BLaER1 (cell line): ENCODE results near the gene UROS.

ENCODE experiments used
- H3K27ac ChIP-seq: shearing (Covaris generic); formaldehyde crosslinking; 2 replicates; pipeline ENCODE4 v1.8.1; 2022
- H3K27me3 ChIP-seq: shearing (Covaris generic); formaldehyde crosslinking; 2 replicates; pipeline ENCODE4 v1.8.1; 2022
- H3K36me3 ChIP-seq: shearing (Covaris generic); formaldehyde crosslinking; 2 replicates; pipeline ENCODE4 v1.8.1; 2022
- H3K4me1 ChIP-seq: shearing (Covaris generic); formaldehyde crosslinking; 2 replicates; pipeline ENCODE4 v1.8.1; 2022
- H3K4me2 ChIP-seq: shearing (Covaris generic); formaldehyde crosslinking; 2 replicates; pipeline ENCODE4 v1.8.1; 2022
- H3K4me3 ChIP-seq: shearing (Covaris generic); formaldehyde crosslinking; 2 replicates; pipeline ENCODE4 v1.8.1; 2022
- H3K9ac ChIP-seq: shearing (Covaris generic); formaldehyde crosslinking; 2 replicates; pipeline ENCODE4 v1.8.1; 2022
- H3K9me3 ChIP-seq: shearing (Covaris generic); formaldehyde crosslinking; 2 replicates; pipeline ENCODE4 v1.8.1; 2022
- H4K20me1 ChIP-seq: shearing (Covaris generic); formaldehyde crosslinking; 2 replicates; pipeline ENCODE4 v1.8.1; 2022
- Cebpa-rat ChIP-seq: shearing (Covaris generic); IDR thresholded peaks from 2 replicates; pipeline ENCODE4 v1.8.1; 2022

The UROS gene

DNA sequence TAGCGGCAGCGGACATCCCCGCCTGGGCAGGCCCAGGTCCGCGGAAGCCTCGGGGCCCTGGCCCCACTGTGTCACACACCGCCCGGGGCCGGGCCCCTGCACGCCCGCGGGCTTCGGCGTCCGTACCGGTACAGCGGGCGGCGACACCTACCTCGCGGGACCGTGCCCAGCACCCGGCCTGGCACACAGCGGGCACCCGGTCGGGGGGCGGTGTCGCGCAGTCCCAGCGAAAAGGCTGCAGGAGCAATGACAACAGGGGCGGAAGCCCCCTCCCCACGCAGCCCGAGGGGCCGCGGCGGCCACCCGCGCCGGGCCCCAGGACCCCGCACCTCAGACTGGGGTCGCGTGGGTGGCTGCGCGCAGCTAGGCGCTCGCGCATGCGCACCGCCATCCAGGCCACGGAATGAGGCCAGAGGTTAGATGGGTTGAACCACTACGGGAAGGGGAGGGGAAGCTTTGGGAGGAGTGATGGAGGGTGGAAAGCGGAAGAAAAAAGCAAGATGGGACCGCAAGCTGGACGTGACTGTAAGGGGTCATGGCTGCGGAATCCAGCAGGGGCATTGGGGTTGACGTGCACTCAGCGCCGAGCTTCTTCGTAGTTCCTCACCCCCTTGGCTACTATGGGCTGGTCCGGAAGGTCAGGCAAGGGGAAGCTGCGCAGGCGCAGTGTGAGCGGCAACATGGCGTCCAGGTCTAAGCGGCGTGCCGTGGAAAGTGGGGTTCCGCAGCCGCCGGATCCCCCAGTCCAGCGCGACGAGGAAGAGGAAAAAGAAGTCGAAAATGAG, at the start of gene UROS, which contains the start of gene BCCIP:
Gene UROS, minus strand, starts transcription at position 381 of the 785 bp plus-strand sequence. CDS start 6,759 bp downstream, outside the sequence.
Gene BCCIP, plus strand, starts transcription at position 669 of the 785 bp plus-strand sequence. Its CDS starts 12 bp downstream, at position 681.
- Histone ChIP-seq H3K9ac (peak within 1 kb of the TSS; percentile 97), H3K36me3 (peaks cover 31% of the 10 kb centered on the region), H3K4me1 (peaks cover 37% of the 10 kb centered on the region), H3K27ac (peak within 1 kb of the TSS; percentile 98), H4K20me1 (peaks cover 41% of the 10 kb centered on the region), H3K4me2 (peak within 1 kb of the TSS; percentile 86), H3K4me3 (peak within 1 kb of the TSS; percentile 95), H3K9me3 (no peaks in the 10 kb centered on the region), H3K27me3 (no peaks in the 10 kb centered on the region)
- no peak for TF ChIP-seq Cebpa-rat

DNA sequence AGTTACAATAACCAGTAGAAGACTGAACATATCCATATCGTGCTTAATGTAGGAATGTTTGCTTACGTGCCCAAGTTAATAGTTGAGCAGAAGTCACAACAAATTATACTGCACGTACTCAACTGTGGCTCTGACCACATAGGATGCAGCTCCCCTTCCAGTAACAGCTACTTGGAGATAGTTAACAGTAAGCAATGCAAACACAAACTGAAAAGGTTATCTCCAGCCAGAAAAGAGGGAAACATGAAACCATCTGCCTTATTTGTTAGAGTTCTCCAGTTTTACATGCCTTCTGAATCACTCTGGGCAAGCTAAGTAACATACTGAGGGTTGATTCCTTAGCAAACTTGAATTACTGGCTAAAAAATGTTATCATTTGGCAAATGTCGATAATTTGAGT, 48.3 kb upstream of the UROS start:
- Histone ChIP-seq H4K20me1 (0 out of 2 replicates have a peak, but pooled peaks cover 7% of the 10 kb centered on the region), H3K36me3 (peaks cover 28% of the 10 kb centered on the region), H3K9me3 (peaks cover 17% of the 10 kb centered on the region), H3K27ac (no peak overlapping the region), H3K4me2 (no peak overlapping the region), H3K27me3 (no peaks in the 10 kb centered on the region), H3K4me1 (peaks cover 2% of the 10 kb centered on the region; the same call in 1 of the 2 replicates), H3K4me3 (no peak overlapping the region), H3K9ac (no peak overlapping the region)
- no peak for TF ChIP-seq Cebpa-rat

GRCh38 chr10:125868372-125868975, 45.4 kb upstream of the UROS start:
- TF ChIP-seq Cebpa-rat: no peak
- H3K27ac ChIP-seq: no peak overlapping the region
- H3K36me3 ChIP-seq: peaks cover 25% of the 10 kb centered on the region
- H3K9me3 ChIP-seq: no peaks in the 10 kb centered on the region
- no peak overlapping the region for H3K4me2 ChIP-seq
- H3K9ac ChIP-seq: no peak overlapping the region
- H3K27me3 ChIP-seq: no peaks in the 10 kb centered on the region
- H3K4me1 ChIP-seq: peaks cover 27% of the 10 kb centered on the region
- H4K20me1 ChIP-seq: 0 out of 2 replicates have a peak, but pooled peaks cover 7% of the 10 kb centered on the region
- H3K4me3 ChIP-seq: no peak overlapping the region

DNA sequence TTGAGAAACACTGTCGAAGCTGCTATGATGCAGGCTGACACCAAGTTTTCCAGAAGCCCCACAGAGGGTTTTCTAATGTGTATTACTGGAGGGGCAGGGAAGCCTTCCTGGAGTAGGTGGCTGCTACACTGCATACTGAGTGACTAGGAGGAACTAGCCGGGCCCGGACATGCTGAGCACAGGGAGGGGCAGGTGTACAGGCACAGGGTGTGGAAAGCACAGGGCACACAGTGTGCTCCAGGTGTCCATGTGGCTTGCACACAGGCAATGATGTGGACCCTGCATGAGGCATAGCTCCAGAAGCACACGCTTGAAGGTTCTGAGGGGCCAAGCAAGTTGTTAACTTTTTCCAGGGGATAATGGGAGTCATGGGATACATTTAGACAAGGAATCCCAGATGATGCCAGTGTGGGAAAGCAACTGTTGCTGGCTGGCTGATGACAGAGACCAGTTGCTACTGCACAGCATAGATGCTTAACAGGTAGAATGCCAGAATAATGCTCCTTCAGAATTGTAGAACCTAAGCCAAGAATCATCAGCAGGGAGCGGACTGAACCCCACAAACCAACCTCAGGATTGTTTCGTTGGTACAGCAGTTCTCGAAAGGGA, 43.5 kb upstream of the UROS start:
- Histone ChIP-seq H3K4me1 (peaks cover 27% of the 10 kb centered on the region), H3K36me3 (peaks cover 28% of the 10 kb centered on the region), H3K4me3 (no peak overlapping the region), H3K27ac (no peak overlapping the region), H3K4me2 (no peak overlapping the region), H4K20me1 (0 out of 2 replicates have a peak, but pooled peaks cover 7% of the 10 kb centered on the region), H3K27me3 (no peaks in the 10 kb centered on the region), H3K9ac (no peak overlapping the region), H3K9me3 (no peaks in the 10 kb centered on the region)
- TF ChIP-seq Cebpa-rat: no peak

DNA sequence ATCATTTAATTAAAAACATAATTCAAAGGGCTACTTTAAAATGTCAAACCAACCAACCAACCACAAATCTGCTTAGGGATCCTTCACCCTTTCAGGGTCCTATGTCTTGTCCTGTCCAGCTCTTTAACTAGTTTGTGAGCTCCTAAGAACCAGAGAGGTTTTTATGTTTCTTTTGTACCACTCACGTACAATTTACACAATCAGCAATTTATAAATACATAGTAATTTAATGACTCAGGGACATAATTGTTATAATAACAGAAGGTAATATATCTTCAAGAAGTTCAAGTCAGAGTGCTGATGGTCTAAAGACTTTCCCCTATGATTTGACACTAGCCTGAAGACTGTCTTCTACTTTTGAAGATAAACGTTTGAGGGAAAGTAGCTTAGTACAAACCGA, 42.1 kb upstream of the UROS start:
- Histone ChIP-seq H3K4me2 (peak overlapping the region; percentile 64), H3K27me3 (no peaks in the 10 kb centered on the region), H4K20me1 (0 out of 2 replicates have a peak, but pooled peaks cover 7% of the 10 kb centered on the region), H3K36me3 (peaks cover 33% of the 10 kb centered on the region), H3K4me1 (peaks cover 27% of the 10 kb centered on the region), H3K27ac (0 out of 2 replicates have a peak overlapping the region, but pooled peaks have one; percentile 38), H3K9ac (peak overlapping the region; percentile 12; the same call in 1 of the 2 replicates), H3K9me3 (no peaks in the 10 kb centered on the region), H3K4me3 (no peak overlapping the region)
- TF ChIP-seq Cebpa-rat: no peak

- no peak for TF ChIP-seq Cebpa-rat
- no peak overlapping the region for H3K27ac ChIP-seq
Observed at GRCh38 chr10:125859128-125859817, 36.2 kb upstream of the UROS start.

DNA sequence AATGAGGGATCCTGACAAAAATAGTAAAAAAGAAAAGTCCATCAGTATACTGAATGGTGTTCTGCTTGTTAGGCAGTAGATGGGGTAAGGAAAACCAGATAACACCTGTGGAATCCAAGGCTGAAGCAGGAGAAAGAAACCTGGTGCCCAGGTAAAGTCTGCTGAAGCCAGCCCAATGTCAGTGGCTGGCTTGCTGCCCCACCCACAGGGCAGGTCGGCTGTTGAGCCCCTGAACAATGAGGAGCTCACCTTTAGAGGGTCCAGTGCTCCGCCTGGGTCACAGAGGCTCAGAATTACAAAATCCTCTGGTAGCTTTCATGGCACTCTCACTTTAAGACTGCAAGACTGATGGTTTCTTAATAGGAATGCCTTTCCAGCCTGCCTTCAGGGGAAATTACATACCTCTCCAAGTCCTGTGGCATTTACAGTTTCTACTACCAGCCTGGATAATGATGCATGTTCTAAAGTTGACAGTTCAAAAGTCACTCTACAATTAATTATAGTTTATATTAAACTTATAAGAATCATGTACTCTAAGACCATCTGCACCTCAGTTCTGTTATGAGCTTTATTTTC, 34.2 kb upstream of the UROS start:
- H3K9ac ChIP-seq: no peak overlapping the region
- no peak overlapping the region for H3K27ac ChIP-seq
- H3K4me1 ChIP-seq: 0 out of 2 replicates have a peak, but pooled peaks cover 13% of the 10 kb centered on the region
- H3K4me3 ChIP-seq: no peak overlapping the region
- H3K36me3 ChIP-seq: peaks cover 36% of the 10 kb centered on the region
- no peaks in the 10 kb centered on the region for H4K20me1 ChIP-seq
- H3K9me3 ChIP-seq: no peaks in the 10 kb centered on the region
- no peaks in the 10 kb centered on the region for H3K27me3 ChIP-seq
- H3K4me2 ChIP-seq: no peak overlapping the region
- TF ChIP-seq Cebpa-rat: no peak

More at GRCh38 chr10:125859128-125859817, 36.2 kb upstream of the UROS start:
- Histone ChIP-seq H3K4me2 (no peak overlapping the region), H3K9me3 (no peaks in the 10 kb centered on the region), H3K36me3 (peaks cover 37% of the 10 kb centered on the region), H3K9ac (no peak overlapping the region), H3K4me1 (peaks cover 18% of the 10 kb centered on the region), H3K4me3 (no peak overlapping the region), H3K27me3 (no peaks in the 10 kb centered on the region), H4K20me1 (no peaks in the 10 kb centered on the region)

DNA sequence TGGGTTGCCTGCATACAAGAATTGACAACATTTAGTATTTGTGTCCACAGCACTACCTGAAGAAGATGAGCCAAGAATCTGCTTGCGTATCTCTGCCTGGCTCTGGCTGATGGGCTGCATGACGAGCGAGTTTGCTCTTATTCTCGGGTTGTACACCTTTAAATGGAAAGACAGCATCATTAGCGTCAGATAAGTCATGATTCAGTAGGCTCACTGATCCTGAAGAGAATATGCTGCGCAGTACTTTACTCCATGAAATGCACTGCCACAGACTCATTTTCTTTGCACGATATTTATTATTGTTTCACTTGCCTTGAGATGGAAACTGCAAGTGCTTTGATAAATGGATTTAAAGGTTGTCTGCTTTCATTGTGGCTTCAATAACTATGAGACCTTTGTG, 29.4 kb upstream of the UROS start:
- Histone ChIP-seq H3K4me1 (no peaks in the 10 kb centered on the region), H4K20me1 (no peaks in the 10 kb centered on the region), H3K9ac (no peak overlapping the region), H3K27me3 (no peaks in the 10 kb centered on the region), H3K9me3 (no peaks in the 10 kb centered on the region), H3K4me2 (no peak overlapping the region), H3K36me3 (peaks cover 73% of the 10 kb centered on the region), H3K4me3 (no peak overlapping the region), H3K27ac (no peak overlapping the region)
- TF ChIP-seq Cebpa-rat: no peak
